Spleen (tissue), 11 donors: ENCODE results near the gene HACD1. TPM values are rescaled to one million over a fixed set of nuclear protein-coding genes. Genes with fewer than 3 reads are reported as not detected.

ENCODE experiments used
- DNase-seq: peaks from one replicate; pipeline ENCODE4 v3.0.0-alpha.2; 2020
- H3K27ac ChIP-seq, 8 donors: fragments of 200-600 bp; sonication (generic) in 7 of 8; 1 replicate in 4 of 8; 2 replicates in 4 of 8; pipeline versions ENCODE4 v1.5.0 to v1.8.0; 2016 to 2021; ENCODE audit warnings: inconsistent platforms in 4 of 8, mild to moderate bottlenecking in 4 of 8, moderate library complexity in 1 of 8
- H3K27me3 ChIP-seq, 7 donors: fragments of 200-600 bp; sonication (generic) in 6 of 7; replicated peaks in 1 of 7; 1 replicate in 4 of 7; 2 replicates in 3 of 7; pipeline versions ENCODE4 v1.5.0 to v1.8.0; 2016 to 2021; ENCODE audit warnings: inconsistent platforms in 3 of 7, mild to moderate bottlenecking in 1 of 7
- H3K36me3 ChIP-seq, 6 donors: fragments of 200-600 bp; sonication (generic) in 5 of 6; 1 replicate in 4 of 6; 2 replicates in 2 of 6; pipeline versions ENCODE4 v1.5.0 to v1.8.0; 2016 to 2021; ENCODE audit warnings: inconsistent platforms in 2 of 6
- H3K4me1 ChIP-seq, 6 donors: fragments of 200-600 bp; sonication (generic) in 5 of 6; 1 replicate in 3 of 6; 2 replicates in 3 of 6; pipeline versions ENCODE4 v1.5.0 to v1.8.0; 2016 to 2021; ENCODE audit warnings: inconsistent platforms in 3 of 6
- H3K4me3 ChIP-seq, 8 donors: fragments of 200-600 bp; sonication (generic) in 7 of 8; 1 replicate in 4 of 8; 2 replicates in 4 of 8; pipeline versions ENCODE4 v1.5.0 to v1.8.0; 2016 to 2021; ENCODE audit warnings: inconsistent platforms in 4 of 8, mild to moderate bottlenecking in 4 of 8, moderate library complexity in 2 of 8
- H3K9me3 ChIP-seq, 8 donors: fragments of 200-600 bp; sonication (generic) in 7 of 8; 1 replicate in 4 of 8; 2 replicates in 4 of 8; pipeline versions ENCODE4 v1.5.0 to v1.8.0; 2016 to 2021; ENCODE audit warnings: inconsistent platforms in 4 of 8
- CTCF ChIP-seq, 11 experiments: fragments of 200-600 bp in 7 of 11; fragments of 450-650 bp in 4 of 11; sonication (generic) in 4 of 11; IDR thresholded peaks in 8 of 11; conservative IDR thresholded peaks in 3 of 11; 1 replicate in 7 of 11; 2 replicates in 4 of 11; pipeline versions ENCODE4 v1.4.0 to v1.8.0; 2016 to 2021; ENCODE audit warnings: antibody characterized with exemption in 11 of 11, inconsistent platforms in 4 of 11, mild to moderate bottlenecking in 1 of 11
- POLR2A ChIP-seq, 3 donors: fragments of 450-650 bp; IDR thresholded peaks; one replicate each; pipeline ENCODE4 v1.5.1; 2017; ENCODE audit warnings: antibody characterized with exemption in 3 of 3, mild to moderate bottlenecking in 1 of 3
- POLR2AphosphoS5 ChIP-seq, 3 donors: sonication (generic); formaldehyde crosslinking; IDR thresholded peaks; one replicate each; pipeline ENCODE4 v1.5.1; 2017; ENCODE audit warnings: antibody characterized with exemption in 3 of 3
- WGBS, 5 donors: extraction: QIAGEN DNeasy Blood & Tissue Kit in 3 of 5; methylation state at CpG; one replicate each; pipeline versions ENCODE4 v1.1.5 to v1.1.7; 2013 to 2018; 5-methylcytosine and 5-hydroxymethylcytosine counted together
- intact Hi-C: fragments of 100-400 bp; cut with DNase I; formaldehyde crosslinking; loops from one replicate; pipeline ENCODE4 v1.15.0; 2023; ENCODE audit warnings: low total_unique reads
- polyA plus RNA-seq, 3 donors: library from polyadenylated mRNA; stranded (reverse); fragments of 200-250 nt; gene quantifications; one replicate each; pipeline ENCODE4 v1.2.1, GENCODE V29; 2013
- total RNA-seq, 7 donors: library from RNA; depleted of rRNA in 3 of 7; stranded (reverse); fragments of >200 nt in 3 of 7; fragmentation: NEBNext Ultra II Directional in 4 of 7; extraction: Animal tissue kit (Norgen Biotek cat#: 25700) in 4 of 7; gene quantifications; one replicate each; pipeline versions ENCODE4 v1.1.0 to v1.2.1, GENCODE V29; 2016 to 2021
- donor health status: healthy with polysubstance abuse.
- donor health status: DM: no; HTN: no; CAD: no; lungs with moderate emphysema.
- donor health status: DM: no; HTN: no; CAD: no.
- donor health status: Bipolar disorder and iron deficiency.
- donor health status: healthy.
- donor health status: DM: no; HTN: no; CAD: no.
- donor health status: DM: yes; HTN: yes; CAD: no.

The HACD1 gene
- total and polyA plus RNA-seq, 10 donors: 2.8 to 4.9 (median 3.5) TPM

DNA sequence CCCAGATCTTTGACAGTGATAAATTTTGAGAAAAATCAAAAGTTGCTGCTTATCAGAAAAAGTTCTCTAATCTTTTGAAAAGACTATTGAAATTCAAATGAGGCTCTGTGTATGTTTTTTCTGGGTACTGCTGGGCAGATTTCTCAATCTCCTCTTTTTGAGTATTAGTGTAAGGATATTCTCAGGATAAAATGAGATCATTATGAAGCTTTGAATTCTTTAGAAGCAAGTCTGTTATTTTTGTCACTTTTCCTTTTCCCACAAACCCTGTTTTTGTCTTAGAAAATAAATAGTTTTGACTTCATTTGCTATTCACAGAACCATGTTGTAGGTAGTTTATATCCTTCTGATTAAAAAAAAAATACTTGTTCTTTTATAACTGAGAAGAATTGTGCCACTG lies 34.7 kb upstream of the HACD1 start:
- H3K4me1 ChIP-seq: peaks cover 6 to 78% (median 32%) of the 10 kb centered on the region in 6 donors
- H3K36me3 ChIP-seq: peaks cover 0 to 17% (median 0%) of the 10 kb centered on the region in 6 donors
- no peak for DNase-seq
- no peak for TF ChIP-seq POLR2AphosphoS5 (IDR thresholded peaks at IDR 0.05)
- TF ChIP-seq CTCF (IDR thresholded peaks at IDR 0.05 in 8 of 11, conservative IDR thresholded peaks at IDR 0.05 in 3 of 11): no peak
- no peak for TF ChIP-seq POLR2A (IDR thresholded peaks at IDR 0.05)
- H3K27me3 ChIP-seq: no peaks in the 10 kb centered on the region
- intact Hi-C loops: no loop called here
- H3K27ac ChIP-seq: no peak overlapping the region
- H3K9me3 ChIP-seq: peaks cover 0 to 16% (median 13%) of the 10 kb centered on the region in 8 donors
- H3K4me3 ChIP-seq: no peak overlapping the region

DNA sequence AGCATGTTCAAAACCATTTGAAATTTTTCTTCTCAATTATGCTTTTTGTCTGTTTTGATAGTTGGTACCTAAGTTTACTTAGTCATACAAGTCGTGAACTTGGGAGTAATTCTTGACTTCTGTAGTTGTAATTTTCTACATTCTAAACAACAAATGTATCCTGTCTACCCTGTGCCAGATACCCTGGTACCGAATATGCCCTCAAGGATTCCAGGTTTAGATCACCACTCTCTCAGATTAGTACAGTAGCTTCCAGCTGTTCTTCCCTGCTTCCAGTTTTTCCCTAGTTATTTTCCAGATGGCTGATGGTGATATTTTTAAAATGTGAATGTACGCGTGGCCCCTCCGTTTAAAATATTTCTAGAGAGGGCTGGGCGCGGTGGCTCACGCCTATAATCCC lies 33.2 kb upstream of the HACD1 start:
- 95 to 98% (median 97%) methylated on average over 8 of the region's 8 CpGs for WGBS, 5 donors
- no peak overlapping the region for H3K27ac ChIP-seq
- H3K4me1 ChIP-seq: peaks cover 18 to 80% (median 42%) of the 10 kb centered on the region in 6 donors

DNA sequence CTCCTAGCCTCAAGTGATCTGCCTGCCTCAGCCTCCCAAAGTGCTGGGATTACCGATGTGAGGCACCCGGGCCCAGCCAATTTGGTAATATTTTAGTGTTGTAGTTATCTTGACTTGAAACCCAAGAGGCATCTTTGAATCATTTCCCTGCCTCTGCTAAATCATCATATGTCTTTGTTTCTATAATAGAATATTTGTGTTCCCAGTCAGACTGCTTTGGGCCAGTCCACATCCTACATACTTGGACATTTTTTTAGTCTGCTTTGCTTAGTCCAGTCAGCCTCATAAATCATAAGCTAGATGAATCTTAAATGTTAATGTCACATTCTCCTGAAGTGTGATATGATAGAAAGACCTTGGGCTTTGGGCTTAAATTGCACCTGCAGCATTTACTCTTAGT lies 32.7 kb upstream of the HACD1 start:
- H3K36me3 ChIP-seq: peaks cover 0 to 17% (median 0%) of the 10 kb centered on the region in 6 donors
- no peak for TF ChIP-seq CTCF (IDR thresholded peaks at IDR 0.05 in 8 of 11, conservative IDR thresholded peaks at IDR 0.05 in 3 of 11)
- TF ChIP-seq POLR2AphosphoS5 (IDR thresholded peaks at IDR 0.05): no peak
- no peak for TF ChIP-seq POLR2A (IDR thresholded peaks at IDR 0.05)
- H3K4me1 ChIP-seq: peaks cover 21 to 80% (median 44%) of the 10 kb centered on the region in 6 donors
- DNase-seq: no peak
- no peak overlapping the region for H3K4me3 ChIP-seq
- intact Hi-C loops: no loop called here
- 93 to 98% (median 95%) methylated on average over 2 of the region's 2 CpGs for WGBS, 5 donors
- no peaks in the 10 kb centered on the region for H3K27me3 ChIP-seq
- peaks cover 0 to 16% (median 13%) of the 10 kb centered on the region in 8 donors for H3K9me3 ChIP-seq
- no peak overlapping the region for H3K27ac ChIP-seq

More for the DNA sequence above, 33.2 kb upstream of the HACD1 start:
- Histone ChIP-seq H3K27me3 (no peaks in the 10 kb centered on the region), H3K36me3 (peaks cover 0 to 17% (median 0%) of the 10 kb centered on the region in 6 donors), H3K4me3 (no peak overlapping the region), H3K9me3 (peaks cover 0 to 16% (median 13%) of the 10 kb centered on the region in 8 donors)
- no peak for DNase-seq
- intact Hi-C loops: no loop called here
- TF ChIP-seq POLR2A (IDR thresholded peaks at IDR 0.05) (no peak), POLR2AphosphoS5 (IDR thresholded peaks at IDR 0.05) (no peak), CTCF (IDR thresholded peaks at IDR 0.05 in 8 of 11, conservative IDR thresholded peaks at IDR 0.05 in 3 of 11) (no peak)

DNA sequence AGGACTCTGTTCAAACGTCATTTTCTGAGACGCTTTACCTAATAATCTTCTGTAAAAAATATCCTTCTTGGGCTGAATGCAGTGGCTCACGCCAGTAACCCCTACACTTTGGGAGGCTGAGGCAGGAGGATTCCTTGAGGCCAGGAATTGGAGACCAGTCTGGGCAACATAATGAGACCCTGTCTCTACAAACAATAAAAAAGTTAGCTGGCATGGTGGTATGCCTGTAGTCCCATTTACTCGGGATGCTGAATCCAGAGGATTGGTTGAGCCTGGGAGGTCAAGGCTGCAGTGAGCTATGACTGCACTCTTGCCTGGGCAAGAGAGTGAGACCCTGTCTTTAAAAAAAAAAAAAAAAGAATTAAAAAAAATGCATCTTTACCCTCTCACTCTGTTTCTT lies 31.9 kb upstream of the HACD1 start:
- H3K4me1 ChIP-seq: peaks cover 22 to 80% (median 45%) of the 10 kb centered on the region in 6 donors
- TF ChIP-seq CTCF (IDR thresholded peaks at IDR 0.05 in 8 of 11, conservative IDR thresholded peaks at IDR 0.05 in 3 of 11) (no peak), POLR2AphosphoS5 (IDR thresholded peaks at IDR 0.05) (no peak), POLR2A (IDR thresholded peaks at IDR 0.05) (no peak)
- peaks cover 0 to 17% (median 0%) of the 10 kb centered on the region in 6 donors for H3K36me3 ChIP-seq
- no peak overlapping the region for H3K4me3 ChIP-seq
- intact Hi-C loops: no loop called here
- no peak for DNase-seq
- no peaks in the 10 kb centered on the region for H3K27me3 ChIP-seq
- WGBS, 5 donors: 85 to 94% (median 91%) methylated on average over 4 of the region's 4 CpGs
- H3K27ac ChIP-seq: peak overlapping the region in 3 of 8 donors; percentile 95 to 97 (median 96)
- H3K9me3 ChIP-seq: peaks cover 0 to 16% (median 13%) of the 10 kb centered on the region in 8 donors
